SU-DHL-6 (cell line): Measurements from ENCODE around the gene ANKRD44.

ENCODE experiments used
- H2AFZ ChIP-seq: fragments of 200-600 bp; sonication (generic); 2 replicates; pipeline ENCODE4 v1.6.1; 2014; ENCODE audit warnings: low read depth, mild to moderate bottlenecking, moderate library complexity, mixed read lengths, antibody characterized with exemption, low read length; ENCODE audit not compliant: severe bottlenecking
- H3F3A ChIP-seq: fragments of 200-600 bp; shearing (Covaris generic); 2 replicates; pipeline ENCODE4 v1.6.0; 2016; ENCODE audit warnings: antibody characterized with exemption, mild to moderate bottlenecking; ENCODE audit not compliant: insufficient read depth
- H3K27ac ChIP-seq: fragments of 200-600 bp; sonication (generic); 2 replicates; pipeline ENCODE4 v1.5.1; 2016; ENCODE audit warnings: low read depth, mild to moderate bottlenecking, low read length, moderate library complexity, mixed read lengths
- H3K27me3 ChIP-seq: fragments of 200-600 bp; sonication (generic), shearing (Covaris generic); 2 replicates; pipeline ENCODE4 v1.6.0; 2014; ENCODE audit warnings: mild to moderate bottlenecking, low read length
- H3K36me3 ChIP-seq: fragments of 200-600 bp; sonication (generic); 2 replicates; pipeline ENCODE4 v1.6.1; 2014; ENCODE audit warnings: mild to moderate bottlenecking, low read length, mixed read lengths
- H3K4me2 ChIP-seq: fragments of 300-600, 200-600 bp; shearing (Covaris generic), sonication (generic); 2 replicates; pipeline ENCODE4 v1.6.0; 2014; ENCODE audit warnings: low read length, low read depth, mild to moderate bottlenecking; ENCODE audit not compliant: poor library complexity, severe bottlenecking
- H3K4me3 ChIP-seq: fragments of 200-600 bp; sonication (generic); 2 replicates; pipeline ENCODE4 v1.5.1; 2014; ENCODE audit warnings: antibody characterized with exemption, low read length, mild to moderate bottlenecking, mixed read lengths; ENCODE audit not compliant: insufficient read depth, poor library complexity, severe bottlenecking
- H3K79me2 ChIP-seq: fragments of 200-600 bp; sonication (generic); 2 replicates; pipeline ENCODE4 v1.6.1; 2014; ENCODE audit warnings: mild to moderate bottlenecking, low read length, moderate library complexity; ENCODE audit not compliant: insufficient read depth
- H3K9ac ChIP-seq: fragments of 200-600 bp; sonication (generic); 2 replicates; pipeline ENCODE4 v1.7.0; 2014; ENCODE audit warnings: mild to moderate bottlenecking, low read length
- H3K9me2 ChIP-seq: fragments of 200-600 bp; sonication (generic); replicated peaks from 2 replicates; pipeline ENCODE4 v1.6.1; 2014; ENCODE audit warnings: low read length; ENCODE audit not compliant: insufficient read depth
- H3K9me3 ChIP-seq: fragments of 200-600 bp; sonication (generic); 2 replicates; pipeline ENCODE4 v1.6.1; 2014; ENCODE audit warnings: low read length, mixed read lengths; ENCODE audit not compliant: insufficient read depth
- H4K20me1 ChIP-seq: fragments of 200-600 bp; sonication (generic); 2 replicates; pipeline ENCODE4 v1.6.1; 2014; ENCODE audit warnings: low read depth, mild to moderate bottlenecking, antibody characterized with exemption, low read length, moderate library complexity, mixed read lengths
- CTCF ChIP-seq: fragments of 200-600 bp; sonication (generic); IDR thresholded peaks from one replicate; pipeline ENCODE4 v1.5.1; 2017; ENCODE audit warnings: antibody characterized with exemption, mild to moderate bottlenecking, low read length, moderate library complexity; ENCODE audit not compliant: insufficient read depth, poor library complexity, severe bottlenecking
- EZH2phosphoT487 ChIP-seq: fragments of 200-600 bp; sonication (generic), shearing (Covaris generic); conservative IDR thresholded peaks from 2 replicates; pipeline ENCODE4 v1.6.1; 2018; ENCODE audit warnings: mild to moderate bottlenecking, antibody characterized with exemption, low read length, moderate library complexity, mixed read lengths

Gene ANKRD44

GRCh38 chr2:197059477-197059876 is 251.1 kb downstream of the ANKRD44 start:
- TF ChIP-seq EZH2phosphoT487 (no peak), CTCF (no peak)
- Histone ChIP-seq H3K27me3 (no peaks in the 10 kb centered on the region), H3K9me2 (no peaks in the 10 kb centered on the region), H3K4me3 (no peak overlapping the region), H4K20me1 (no peaks in the 10 kb centered on the region), H3K79me2 (no peaks in the 10 kb centered on the region), H3K9me3 (no peaks in the 10 kb centered on the region; the same call in 1 of the 2 replicates), H3K27ac (no peak overlapping the region), H2AFZ (no peak overlapping the region), H3F3A (no peaks in the 10 kb centered on the region), H3K9ac (no peak overlapping the region), H3K4me2 (no peak overlapping the region), H3K36me3 (peaks cover 22% of the 10 kb centered on the region)

GRCh38 chr2:197058777-197059300 is 251.7 kb downstream of the ANKRD44 start:
- H3K36me3 ChIP-seq, result peaks cover 22% of the 10 kb centered on the region
- TF ChIP-seq EZH2phosphoT487, result no peak
- no peak for TF ChIP-seq CTCF
- no peaks in the 10 kb centered on the region for H4K20me1 ChIP-seq
- H3K4me3 ChIP-seq, result no peak overlapping the region
- no peaks in the 10 kb centered on the region for H3K79me2 ChIP-seq
- no peak overlapping the region for H3K9ac ChIP-seq
- H3K27me3 ChIP-seq, result no peaks in the 10 kb centered on the region
- H2AFZ ChIP-seq, result no peak overlapping the region
- H3K9me3 ChIP-seq, result no peaks in the 10 kb centered on the region; the same call in 1 of the 2 replicates
- no peak overlapping the region for H3K27ac ChIP-seq
- H3K4me2 ChIP-seq, result no peak overlapping the region
- H3F3A ChIP-seq, result no peaks in the 10 kb centered on the region
- no peaks in the 10 kb centered on the region for H3K9me2 ChIP-seq

- no peak for TF ChIP-seq EZH2phosphoT487
- TF ChIP-seq CTCF, result no peak
- no peaks in the 10 kb centered on the region; the same call in 1 of the 2 replicates for H3K9me3 ChIP-seq
- H3K4me2 ChIP-seq, result no peak overlapping the region
- no peaks in the 10 kb centered on the region for H3K27me3 ChIP-seq
- no peaks in the 10 kb centered on the region for H4K20me1 ChIP-seq
- no peaks in the 10 kb centered on the region for H3K9me2 ChIP-seq
- H3K79me2 ChIP-seq, result no peaks in the 10 kb centered on the region
- no peak overlapping the region for H3K9ac ChIP-seq
- peaks cover 22% of the 10 kb centered on the region for H3K36me3 ChIP-seq
- H2AFZ ChIP-seq, result no peak overlapping the region
- no peaks in the 10 kb centered on the region for H3F3A ChIP-seq
- no peak overlapping the region for H3K27ac ChIP-seq
- no peak overlapping the region for H3K4me3 ChIP-seq
These were observed 252.6 kb downstream of the ANKRD44 start for GRCh38 chr2:197057959-197058358.
